ENCODE measurements around the gene COL27A1.

COL27A1 gene

DNA sequence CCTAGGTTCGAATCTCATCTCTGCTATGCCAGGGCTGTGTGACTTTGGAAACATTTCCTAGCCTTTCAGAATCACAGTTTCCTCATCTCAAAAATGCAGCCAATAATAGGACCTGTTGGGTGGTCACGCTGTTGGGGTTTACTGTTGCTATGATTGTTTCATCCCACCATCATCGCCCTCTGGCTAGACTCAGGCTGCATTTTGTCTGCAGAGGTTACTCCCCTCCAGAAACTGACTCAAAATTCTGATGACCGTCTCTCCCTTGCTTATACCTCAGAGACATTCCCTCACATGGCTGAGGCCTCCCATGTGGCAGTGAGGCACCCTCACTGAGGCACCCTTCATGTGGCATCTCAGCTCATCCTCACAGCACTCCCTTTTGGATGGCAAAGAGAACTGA is 61.6 kb downstream of the COL27A1 start:
- no peak for TF ChIP-seq FOXP2 (optimal IDR thresholded peaks at IDR 0.05; ENCODE audit: borderline replicate concordance, extremely low read depth, extremely low read length, insufficient read depth)
- TF ChIP-seq, protein P1, sequence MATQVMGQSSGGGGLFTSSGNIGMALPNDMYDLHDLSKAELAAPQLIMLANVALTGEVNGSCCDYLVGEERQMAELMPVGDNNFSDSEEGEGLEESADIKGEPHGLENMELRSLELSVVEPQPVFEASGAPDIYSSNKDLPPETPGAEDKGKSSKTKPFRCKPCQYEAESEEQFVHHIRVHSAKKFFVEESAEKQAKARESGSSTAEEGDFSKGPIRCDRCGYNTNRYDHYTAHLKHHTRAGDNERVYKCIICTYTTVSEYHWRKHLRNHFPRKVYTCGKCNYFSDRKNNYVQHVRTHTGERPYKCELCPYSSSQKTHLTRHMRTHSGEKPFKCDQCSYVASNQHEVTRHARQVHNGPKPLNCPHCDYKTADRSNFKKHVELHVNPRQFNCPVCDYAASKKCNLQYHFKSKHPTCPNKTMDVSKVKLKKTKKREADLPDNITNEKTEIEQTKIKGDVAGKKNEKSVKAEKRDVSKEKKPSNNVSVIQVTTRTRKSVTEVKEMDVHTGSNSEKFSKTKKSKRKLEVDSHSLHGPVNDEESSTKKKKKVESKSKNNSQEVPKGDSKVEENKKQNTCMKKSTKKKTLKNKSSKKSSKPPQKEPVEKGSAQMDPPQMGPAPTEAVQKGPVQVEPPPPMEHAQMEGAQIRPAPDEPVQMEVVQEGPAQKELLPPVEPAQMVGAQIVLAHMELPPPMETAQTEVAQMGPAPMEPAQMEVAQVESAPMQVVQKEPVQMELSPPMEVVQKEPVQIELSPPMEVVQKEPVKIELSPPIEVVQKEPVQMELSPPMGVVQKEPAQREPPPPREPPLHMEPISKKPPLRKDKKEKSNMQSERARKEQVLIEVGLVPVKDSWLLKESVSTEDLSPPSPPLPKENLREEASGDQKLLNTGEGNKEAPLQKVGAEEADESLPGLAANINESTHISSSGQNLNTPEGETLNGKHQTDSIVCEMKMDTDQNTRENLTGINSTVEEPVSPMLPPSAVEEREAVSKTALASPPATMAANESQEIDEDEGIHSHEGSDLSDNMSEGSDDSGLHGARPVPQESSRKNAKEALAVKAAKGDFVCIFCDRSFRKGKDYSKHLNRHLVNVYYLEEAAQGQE (IDR thresholded peaks at IDR 0.05; ENCODE audit: insufficient read depth in 1 of 2, low read depth in 2 of 2, low read length in 2 of 2) = no peak

- TF ChIP-seq FOXP2 (optimal IDR thresholded peaks at IDR 0.05; ENCODE audit: borderline replicate concordance, extremely low read depth, extremely low read length, insufficient read depth) = no peak
- TF ChIP-seq, protein P1 (IDR thresholded peaks at IDR 0.05; ENCODE audit: insufficient read depth in 1 of 2, low read depth in 2 of 2, low read length in 2 of 2) = no peak
- no peak for TF ChIP-seq SIN3A (IDR thresholded peaks at IDR 0.05; ENCODE audit: borderline replicate concordance, insufficient read depth, low read length)
- no peak for TF ChIP-seq POLR2AphosphoS5 (IDR thresholded peaks at IDR 0.05; ENCODE audit: low read depth, low read length)
- TF ChIP-seq TAF1 (IDR thresholded peaks at IDR 0.05; ENCODE audit: borderline replicate concordance, insufficient read depth, low read length) = no peak
Observed at GRCh38 chr9:114218264-114219120, 63.2 kb downstream of the COL27A1 start.

- TF ChIP-seq POLR2AphosphoS5 (IDR thresholded peaks at IDR 0.05; ENCODE audit: low read depth, low read length) (no peak), TAF1 (IDR thresholded peaks at IDR 0.05; ENCODE audit: borderline replicate concordance, insufficient read depth, low read length) (no peak), SIN3A (IDR thresholded peaks at IDR 0.05; ENCODE audit: borderline replicate concordance, insufficient read depth, low read length) (no peak), FOXP2 (optimal IDR thresholded peaks at IDR 0.05; ENCODE audit: borderline replicate concordance, extremely low read depth, extremely low read length, insufficient read depth) (no peak)
- TF ChIP-seq, protein P1 (IDR thresholded peaks at IDR 0.05; ENCODE audit: insufficient read depth in 1 of 2, low read depth in 2 of 2, low read length in 2 of 2) = no peak
Observed at GRCh38 chr9:114220061-114220541, 64.8 kb downstream of the COL27A1 start.

DNA sequence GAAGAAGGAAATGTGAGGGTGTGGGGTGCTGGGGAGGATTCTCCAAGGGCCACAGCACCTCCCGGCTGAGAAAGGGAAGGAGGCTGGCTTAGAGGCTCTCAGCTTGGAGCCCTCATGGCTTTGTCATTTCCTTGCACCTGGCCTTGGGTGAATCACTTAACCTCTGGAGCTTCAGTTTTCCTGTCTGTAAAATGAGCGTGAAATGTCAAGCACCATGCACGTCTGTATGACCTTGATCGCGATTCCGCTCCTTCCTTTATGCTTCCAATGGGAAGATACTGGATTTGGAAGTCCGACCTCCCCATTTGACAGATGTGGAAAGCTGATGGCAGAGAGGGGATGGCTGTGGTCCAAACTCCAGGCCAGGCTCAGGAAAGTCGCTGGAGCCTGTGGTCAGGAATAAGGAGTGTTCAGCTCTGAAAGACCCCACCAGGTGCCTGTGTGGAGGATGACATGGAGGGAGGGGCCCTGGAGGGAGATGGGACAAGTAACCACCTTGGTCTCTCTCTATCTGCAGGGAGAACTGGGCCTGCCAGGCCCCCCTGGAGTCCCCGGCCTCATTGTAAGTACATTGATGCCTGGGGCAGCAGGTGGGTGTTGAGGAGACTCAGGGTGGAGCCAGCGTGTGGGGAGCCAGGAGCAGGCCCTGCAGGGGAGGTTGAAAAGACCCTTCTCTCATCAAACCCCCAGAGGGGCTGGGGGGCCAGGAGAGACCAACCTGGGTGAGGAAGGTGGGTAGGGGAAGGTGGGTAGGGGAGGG is 66.5 kb downstream of the COL27A1 start:
- no peak for TF ChIP-seq TAF1 (IDR thresholded peaks at IDR 0.05; ENCODE audit: borderline replicate concordance, insufficient read depth, low read length)

- TF ChIP-seq TAF1 (IDR thresholded peaks at IDR 0.05; ENCODE audit: borderline replicate concordance, insufficient read depth, low read length) (no peak), FOXP2 (optimal IDR thresholded peaks at IDR 0.05; ENCODE audit: borderline replicate concordance, extremely low read depth, extremely low read length, insufficient read depth) (no peak), POLR2AphosphoS5 (IDR thresholded peaks at IDR 0.05; ENCODE audit: low read depth, low read length) (no peak)
- TF ChIP-seq, protein P1 (IDR thresholded peaks at IDR 0.05; ENCODE audit: insufficient read depth in 1 of 2, low read depth in 2 of 2, low read length in 2 of 2) = no peak
Observed at GRCh38 chr9:114223564-114224246, 68.4 kb downstream of the COL27A1 start.
